Astrocyte (in vitro differentiated cells and primary cell): Measurements from ENCODE around the gene SNRPB2.

Experiments
- CTCF ChIP-seq: IDR thresholded peaks from 2 replicates; pipeline ENCODE4 v1.5.1; 2011; ENCODE audit warnings: low read depth, mild to moderate bottlenecking, inconsistent platforms, low read length, moderate library complexity; ENCODE audit not compliant: insufficient read depth
- EZH2 ChIP-seq: IDR thresholded peaks from 2 replicates; pipeline ENCODE4 v1.6.1; 2012; ENCODE audit warnings: mild to moderate bottlenecking, low read length, inconsistent platforms; ENCODE audit not compliant: insufficient read depth

- TF ChIP-seq CTCF (no peak), EZH2 (no peak)
These were observed 28.5 kb upstream of the SNRPB2 start for GRCh38 chr20:16701296-16701695.
